GM12872 (cell line): ENCODE measurements around the gene DHX9.

ENCODE experiments used
- CTCF ChIP-seq: IDR thresholded peaks from 3 replicates; pipeline ENCODE4 v1.5.1; 2011; ENCODE audit warnings: low read depth, mild to moderate bottlenecking, low read length, moderate library complexity; ENCODE audit not compliant: insufficient read depth

Gene DHX9

DNA sequence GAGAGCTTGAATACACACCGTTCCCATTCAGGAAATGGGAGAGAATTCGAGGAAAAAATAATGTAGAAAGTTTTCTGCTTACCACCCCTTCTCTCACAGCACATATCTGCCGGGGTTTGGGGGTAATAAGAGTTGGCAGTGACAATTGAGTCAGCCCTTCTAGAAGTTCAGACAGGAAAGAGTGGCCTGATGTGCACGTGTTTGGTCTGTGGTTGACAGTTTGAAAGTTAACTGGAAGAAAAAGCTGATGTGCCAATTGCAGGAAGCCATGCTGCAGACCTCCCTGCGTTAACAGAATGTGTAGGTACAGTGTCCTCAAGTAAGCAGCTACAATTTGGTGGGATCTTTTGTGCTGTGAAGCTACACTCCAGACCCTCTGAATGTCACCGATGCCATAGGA is 50.9 kb downstream of the DHX9 start:
- TF ChIP-seq CTCF = no peak

DNA sequence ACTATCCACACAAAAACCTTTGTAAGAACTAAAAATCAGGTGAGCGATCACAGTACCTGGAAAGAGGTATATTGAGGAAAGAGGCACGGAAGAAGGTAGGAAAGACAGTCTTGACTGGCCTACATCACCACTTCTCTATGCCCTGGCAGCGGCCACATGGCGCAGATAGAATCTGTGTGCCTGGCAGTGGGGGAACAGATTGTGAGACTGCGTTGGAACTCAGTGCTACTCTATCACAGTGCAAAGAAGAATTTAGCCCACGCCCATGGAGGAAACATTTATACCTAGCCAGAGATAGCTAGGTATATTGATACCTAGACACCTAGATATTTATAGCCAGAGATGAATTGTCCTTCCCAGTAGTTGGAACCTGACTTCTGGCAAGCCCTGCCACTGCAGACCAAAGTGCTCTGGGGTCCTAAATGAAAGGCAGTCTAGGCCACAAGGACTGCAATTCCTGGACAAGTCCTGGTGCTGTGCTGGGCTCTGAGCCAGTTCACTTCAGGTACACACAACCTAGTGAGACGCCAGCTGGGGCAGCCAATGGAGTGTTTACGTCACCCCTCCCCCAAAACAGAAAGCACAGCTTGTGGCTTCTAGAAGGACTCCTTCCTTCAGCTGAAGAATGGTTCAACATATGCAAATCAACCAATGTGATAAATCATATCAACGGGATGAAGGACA is 51.9 kb downstream of the DHX9 start:
- no peak for TF ChIP-seq CTCF

GRCh38 chr1:182897696-182898095 is 58.5 kb downstream of the DHX9 start:
- no peak for TF ChIP-seq CTCF

DNA sequence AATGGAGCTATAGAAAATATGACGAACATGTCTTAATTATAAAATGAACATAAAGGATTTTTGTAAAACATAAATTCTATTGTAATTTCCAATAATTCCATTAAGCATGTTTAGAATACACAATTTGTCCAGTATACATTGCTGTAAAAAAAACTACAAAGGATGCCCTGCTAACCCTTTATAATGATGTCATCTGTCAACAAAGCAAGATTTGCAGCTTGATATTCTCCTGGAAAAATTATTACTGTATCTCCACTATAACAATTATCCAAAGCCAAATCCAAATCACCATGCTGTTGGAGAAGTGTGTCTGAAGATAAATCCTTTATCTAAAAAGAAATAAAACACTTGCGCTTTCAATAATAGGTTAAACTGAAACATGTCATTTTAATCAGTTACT is 66.2 kb downstream of the DHX9 start:
- no peak for TF ChIP-seq CTCF

GRCh38 chr1:182909578-182909977 is 70.4 kb downstream of the DHX9 start:
- TF ChIP-seq CTCF = no peak

DNA sequence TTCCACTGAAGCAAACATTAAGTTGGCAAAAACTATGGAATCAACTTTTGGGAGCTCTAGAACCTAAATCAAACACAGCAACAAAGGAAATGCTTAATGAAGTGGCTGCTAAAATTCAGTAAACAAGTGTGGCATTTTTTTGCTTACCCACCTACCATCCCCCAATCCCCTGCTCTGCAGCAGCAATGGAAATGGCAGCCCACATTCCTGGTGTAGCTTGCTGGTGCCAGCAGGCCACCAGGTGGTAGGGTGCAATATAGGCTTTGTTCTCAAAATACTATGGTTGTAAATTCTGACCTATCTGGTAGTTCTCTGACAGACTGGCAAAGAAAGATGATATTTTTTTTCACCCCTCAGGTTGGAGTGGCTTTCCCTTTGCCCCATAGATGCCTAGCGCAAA is 71.0 kb downstream of the DHX9 start:
- no peak for TF ChIP-seq CTCF

- no peak for TF ChIP-seq CTCF
Measured at GRCh38 chr1:182913401-182913800, 74.3 kb downstream of the DHX9 start.
